GM18517 (cell line): ENCODE data around the gene OR52E5.

Source experiments
- ATAC-seq: cut with Tn5 transposase; IDR thresholded peaks from one replicate; pipeline ENCODE4 v1.9.1; 2021; ENCODE audit warnings: mild to moderate bottlenecking, moderate library complexity; ENCODE audit not compliant: unreplicated experiment

The OR52E5 gene

DNA sequence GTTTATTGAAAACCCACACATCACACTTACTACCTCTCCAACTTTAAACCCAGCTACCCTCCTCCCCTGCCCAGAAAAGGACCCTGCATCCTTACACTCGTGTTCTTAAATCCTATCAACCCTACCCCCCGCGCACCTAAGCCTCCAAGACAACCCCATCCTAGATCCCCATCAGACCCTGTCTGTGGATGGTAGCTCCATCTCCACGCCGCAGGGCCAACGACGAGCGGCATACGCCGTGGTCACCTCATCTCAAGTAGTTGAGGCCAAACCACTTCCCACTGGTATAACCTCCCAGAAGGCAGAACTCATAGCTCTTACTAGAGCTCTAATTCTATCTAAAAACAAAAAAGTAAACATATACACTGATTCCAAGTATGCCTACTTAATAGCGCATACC lies 39.7 kb downstream of the OR52E5 start:
- ATAC-seq = no peak

DNA sequence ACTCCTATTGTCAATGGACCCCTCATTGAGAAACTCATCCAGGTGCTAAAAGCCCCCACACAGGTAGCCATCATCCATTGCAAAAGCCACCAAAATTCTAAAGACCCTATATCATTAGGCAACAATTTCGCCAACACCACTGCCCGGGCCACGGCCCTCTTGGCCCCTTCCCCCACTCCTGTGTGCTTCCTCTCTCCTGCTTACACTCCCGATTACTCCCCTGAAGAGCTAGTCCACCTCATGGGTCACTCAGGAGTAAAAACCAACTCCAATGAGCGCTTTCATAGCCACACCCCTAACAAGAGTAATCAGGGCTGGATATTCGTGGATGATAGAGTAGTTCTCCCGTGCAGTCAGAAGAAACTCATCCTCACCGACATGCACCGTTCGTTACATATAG lies 40.1 kb downstream of the OR52E5 start:
- no peak for ATAC-seq

DNA sequence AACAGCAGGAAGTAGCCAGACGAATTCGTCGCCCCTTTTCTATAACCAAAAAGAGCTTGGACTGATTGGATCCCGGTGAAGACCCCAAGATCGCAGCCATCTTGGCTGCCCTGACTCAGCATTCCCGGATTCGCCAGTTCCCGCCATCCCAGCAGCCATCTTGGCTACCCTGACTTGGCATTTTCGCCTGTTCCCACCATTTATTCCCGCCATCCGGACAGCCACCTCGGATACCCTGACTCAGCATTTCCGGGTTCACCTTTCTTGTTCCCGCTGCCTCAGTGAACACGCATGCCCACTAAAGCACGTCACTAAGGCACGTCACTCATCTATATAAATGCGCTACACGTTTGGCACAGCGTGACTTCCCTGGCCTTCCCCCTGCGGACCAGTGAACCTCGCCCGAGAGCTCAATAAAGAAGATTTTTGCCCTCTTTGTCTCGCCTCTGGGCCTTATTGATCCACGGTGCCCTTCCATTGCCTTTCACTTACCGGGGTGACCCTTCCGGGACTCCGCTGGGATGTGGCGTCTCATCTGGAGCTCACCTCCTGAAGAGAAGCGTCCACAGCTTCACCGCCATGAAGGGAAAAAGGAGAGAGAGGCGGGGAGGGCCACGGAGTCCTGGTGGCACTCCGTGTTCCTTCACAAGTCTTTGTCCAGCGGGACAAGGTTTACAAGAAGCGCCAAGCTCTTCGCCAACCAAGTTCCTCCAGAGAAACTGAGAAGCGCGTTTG lies 45.0 kb downstream of the OR52E5 start:
- no peak for ATAC-seq

DNA sequence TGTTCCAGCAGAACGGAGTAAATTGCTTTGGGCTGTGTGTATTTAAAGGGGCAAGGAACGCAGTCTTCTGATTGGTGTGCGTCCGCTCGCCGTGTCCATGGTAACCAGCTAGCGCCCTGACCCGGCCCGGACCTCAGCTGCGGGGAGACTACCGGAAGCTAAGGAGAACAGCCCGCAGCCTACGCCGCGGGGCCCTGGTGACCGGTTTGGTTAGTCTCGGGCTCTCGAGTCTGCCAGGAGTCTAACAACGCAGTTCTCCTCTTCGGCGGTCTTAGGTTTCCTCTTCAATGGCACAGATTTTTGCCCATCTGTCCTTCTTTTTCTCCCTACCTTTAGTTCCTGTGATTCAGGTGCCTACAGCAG lies 45.6 kb downstream of the OR52E5 start:
- no peak for ATAC-seq

DNA sequence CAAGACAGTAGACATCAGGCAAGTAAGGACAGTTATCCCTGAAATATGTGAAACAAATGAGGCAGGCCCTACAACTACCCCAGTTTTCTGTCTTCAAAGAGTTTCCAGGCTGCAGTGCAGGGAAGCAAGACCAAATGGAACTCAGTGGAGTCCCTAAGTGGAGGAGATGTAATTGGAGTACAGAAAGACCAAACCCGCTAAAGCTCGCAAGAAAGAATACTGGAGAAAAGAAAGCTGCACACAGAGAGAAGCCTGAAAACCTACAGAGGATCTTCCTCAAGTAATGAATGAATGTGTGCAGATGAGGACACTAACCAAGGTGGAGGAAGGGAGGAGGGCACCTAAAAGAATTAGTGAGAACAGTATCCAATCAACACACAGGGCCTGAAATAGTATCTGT lies 47.7 kb downstream of the OR52E5 start:
- ATAC-seq = no peak

DNA sequence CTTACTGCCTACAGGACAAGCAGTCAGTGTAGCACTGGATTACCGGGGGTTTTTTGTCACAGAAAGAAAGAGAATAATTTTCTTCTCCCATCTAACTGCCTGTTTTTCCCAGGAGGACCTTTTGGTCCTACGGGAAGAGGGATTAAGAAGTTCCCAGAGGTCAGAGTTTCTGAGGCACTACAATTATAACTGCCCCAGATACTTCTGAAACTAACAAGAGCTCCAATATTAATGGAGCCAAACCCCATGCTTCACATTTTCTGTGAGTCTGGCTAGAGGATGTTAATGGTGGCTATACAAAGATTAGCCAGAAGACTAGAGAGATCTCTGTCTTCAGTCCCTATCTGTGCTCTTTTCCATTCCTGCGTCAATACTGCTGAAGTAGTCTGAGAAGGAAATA lies 48.9 kb downstream of the OR52E5 start, which contains the start of gene OR56A3:
Gene OR56A3 (plus strand): TSS at position 301 of the 400 bp plus-strand sequence. CDS start 5,096 bp downstream, outside the sequence.
- no peak for ATAC-seq
